ENCODE data around the gene PLCB4.

DNA sequence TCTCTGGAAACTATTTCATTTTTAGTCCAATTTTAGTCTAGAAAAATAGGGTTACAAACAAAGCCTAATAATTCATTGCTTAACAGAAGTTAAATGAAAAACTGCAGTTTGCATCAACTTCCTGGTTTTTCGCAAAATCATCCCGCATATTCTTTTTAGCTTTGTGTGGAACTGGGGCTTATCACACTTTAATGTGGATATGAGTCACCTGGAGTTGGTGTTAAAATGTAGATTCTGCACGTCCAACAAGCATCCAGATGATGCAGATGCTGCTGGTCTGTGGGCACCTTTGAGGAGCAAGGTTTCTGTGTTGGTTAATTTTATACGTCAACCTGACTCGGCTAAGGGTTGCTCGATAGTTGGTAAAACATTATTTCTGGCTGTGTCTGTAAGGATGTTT, 126.1 kb downstream of the PLCB4 start:
- TF ChIP-seq POLR2A (IDR thresholded peaks at IDR 0.05) (no peak), EP300 (IDR thresholded peaks at IDR 0.05) (no peak)
- TF ChIP-seq, protein P1, sequence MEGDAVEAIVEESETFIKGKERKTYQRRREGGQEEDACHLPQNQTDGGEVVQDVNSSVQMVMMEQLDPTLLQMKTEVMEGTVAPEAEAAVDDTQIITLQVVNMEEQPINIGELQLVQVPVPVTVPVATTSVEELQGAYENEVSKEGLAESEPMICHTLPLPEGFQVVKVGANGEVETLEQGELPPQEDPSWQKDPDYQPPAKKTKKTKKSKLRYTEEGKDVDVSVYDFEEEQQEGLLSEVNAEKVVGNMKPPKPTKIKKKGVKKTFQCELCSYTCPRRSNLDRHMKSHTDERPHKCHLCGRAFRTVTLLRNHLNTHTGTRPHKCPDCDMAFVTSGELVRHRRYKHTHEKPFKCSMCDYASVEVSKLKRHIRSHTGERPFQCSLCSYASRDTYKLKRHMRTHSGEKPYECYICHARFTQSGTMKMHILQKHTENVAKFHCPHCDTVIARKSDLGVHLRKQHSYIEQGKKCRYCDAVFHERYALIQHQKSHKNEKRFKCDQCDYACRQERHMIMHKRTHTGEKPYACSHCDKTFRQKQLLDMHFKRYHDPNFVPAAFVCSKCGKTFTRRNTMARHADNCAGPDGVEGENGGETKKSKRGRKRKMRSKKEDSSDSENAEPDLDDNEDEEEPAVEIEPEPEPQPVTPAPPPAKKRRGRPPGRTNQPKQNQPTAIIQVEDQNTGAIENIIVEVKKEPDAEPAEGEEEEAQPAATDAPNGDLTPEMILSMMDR (IDR thresholded peaks at IDR 0.05) = no peak
